Prostate gland (tissue), 2 donors: ENCODE measurements around the gene CBFA2T2. TPM values are rescaled to one million over a fixed set of nuclear protein-coding genes. Genes with fewer than 3 reads are reported as not detected.
A peak's percentile ranks its signal among the peaks of the same experiment; 100 is the strongest.
"Not testable (repeated sequence)": the region's sequence is repeated elsewhere in the genome, so short reads cannot be mapped to it uniquely, and the experiment has no call there.

ENCODE experiments used
- DNase-seq: peaks from one replicate; pipeline ENCODE4 v3.0.0-alpha.2; 2019; ENCODE audit warnings: low spot score
- H3K27ac ChIP-seq, 2 donors: fragments of 200-600 bp; sonication (generic); 2 replicates each; pipeline ENCODE4 v1.5.1; 2017 to 2019
- H3K27me3 ChIP-seq: fragments of 200-600 bp; sonication (generic); replicated peaks from 2 replicates; pipeline ENCODE4 v1.5.1; 2019; ENCODE audit not compliant: insufficient read depth
- H3K36me3 ChIP-seq, 2 donors: fragments of 200-600 bp; sonication (generic); 1 replicate in 1 of 2; 2 replicates in 1 of 2; pipeline versions ENCODE4 v1.5.1 to v1.8.1; 2017 to 2019
- H3K4me1 ChIP-seq: fragments of 200-600 bp; sonication (generic); replicated peaks from 2 replicates; pipeline ENCODE4 v1.5.1; 2019
- H3K4me3 ChIP-seq, 2 donors: fragments of 200-600 bp; sonication (generic); 2 replicates each; pipeline ENCODE4 v1.5.1; 2017 to 2019
- H3K9me3 ChIP-seq: fragments of 200-600 bp; sonication (generic); 2 replicates; pipeline ENCODE4 v1.5.1; 2017
- CTCF ChIP-seq, 4 experiments: fragments of 200-600 bp in 2 of 4; fragments of 450-650 bp in 2 of 4; sonication (generic) in 2 of 4; IDR thresholded peaks; 1 replicate in 3 of 4; 2 replicates in 1 of 4; pipeline ENCODE4 v1.5.1; 2016 to 2019; ENCODE audit warnings: antibody characterized with exemption in 4 of 4, mild to moderate bottlenecking in 2 of 4, moderate library complexity in 2 of 4
- POLR2A ChIP-seq: fragments of 450-650 bp; IDR thresholded peaks from one replicate; pipeline ENCODE4 v1.6.1; 2016; ENCODE audit warnings: antibody characterized with exemption, mild to moderate bottlenecking
- POLR2AphosphoS5 ChIP-seq: sonication (generic); formaldehyde crosslinking; IDR thresholded peaks from one replicate; pipeline ENCODE4 v1.6.1; 2017; ENCODE audit warnings: antibody characterized with exemption
- whole genome bisulfite sequencing: methylation state at CpG from one replicate; pipeline ENCODE4 v1.1.5; 2018; 5-methylcytosine and 5-hydroxymethylcytosine counted together
- intact Hi-C: fragments of 100-400 bp; cut with DNase I; formaldehyde crosslinking; loops from one replicate; pipeline ENCODE4 v1.14.2; 2022
- total RNA-seq, 2 donors: library from RNA; depleted of rRNA; stranded (reverse); fragments of >200 nt; gene quantifications; one replicate each; pipeline ENCODE4 v1.1.0, GENCODE V29; 2016

Gene CBFA2T2
- total RNA-seq, 2 donors from 2014 or later: 40.3 to 54.6 TPM

- Histone ChIP-seq H3K4me3 (no peak overlapping the region), H3K4me1 (no peaks in the 10 kb centered on the region), H3K9me3 (no peaks in the 10 kb centered on the region), H3K27ac (peak overlapping the region in 1 of 2 donors; percentile 12), H3K27me3 (no peaks in the 10 kb centered on the region), H3K36me3 (peaks cover 7 to 9% of the 10 kb centered on the region in 2 donors)
- 97% methylated on average over 4 of the region's 4 CpGs for WGBS
- TF ChIP-seq POLR2A (no peak), CTCF (IDR thresholded peaks at IDR 0.05) (no peak), POLR2AphosphoS5 (no peak)
- DNase-seq: no peak
- intact Hi-C loops: no loop called here
Measured at GRCh38 chr20:33627577-33628216, 137.8 kb downstream of the CBFA2T2 start.

GRCh38 chr20:33629533-33629932 lies 139.6 kb downstream of the CBFA2T2 start:
- TF ChIP-seq POLR2AphosphoS5 (no peak), CTCF (IDR thresholded peaks at IDR 0.05) (no peak), POLR2A (no peak)

GRCh38 chr20:33629979-33630378 lies 140.1 kb downstream of the CBFA2T2 start:
- Histone ChIP-seq H3K4me3 (no peak overlapping the region), H3K4me1 (no peaks in the 10 kb centered on the region), H3K36me3 (peaks cover 4 to 7% of the 10 kb centered on the region in 2 donors), H3K27me3 (no peaks in the 10 kb centered on the region), H3K9me3 (no peaks in the 10 kb centered on the region), H3K27ac (no peak overlapping the region)
- 89% methylated on average over 5 of the region's 5 CpGs for WGBS
- no peak for TF ChIP-seq POLR2AphosphoS5
- TF ChIP-seq POLR2A: no peak
- no peak for TF ChIP-seq CTCF (IDR thresholded peaks at IDR 0.05)
- no peak for DNase-seq
- intact Hi-C loops: no loop called here

More at GRCh38 chr20:33629533-33629932, 139.6 kb downstream of the CBFA2T2 start:
- no peaks in the 10 kb centered on the region for H3K9me3 ChIP-seq
- H3K4me1 ChIP-seq: no peaks in the 10 kb centered on the region
- peaks cover 7 to 8% of the 10 kb centered on the region in 2 donors for H3K36me3 ChIP-seq
- 94% methylated on average over 10 of the region's 10 CpGs for WGBS
- no peak for DNase-seq
- no peaks in the 10 kb centered on the region for H3K27me3 ChIP-seq
- H3K4me3 ChIP-seq: no peak overlapping the region
- intact Hi-C loops: no loop called here
- no peak overlapping the region for H3K27ac ChIP-seq

- Histone ChIP-seq H3K36me3 (peaks cover 2 to 3% of the 10 kb centered on the region in 2 donors), H3K4me3 (no peak overlapping the region), H3K9me3 (no peaks in the 10 kb centered on the region), H3K27me3 (no peaks in the 10 kb centered on the region), H3K4me1 (no peaks in the 10 kb centered on the region), H3K27ac (no peak overlapping the region)
- no peak for DNase-seq
- WGBS: 80% methylated on average over 4 of the region's 4 CpGs
- intact Hi-C loops: no loop called here
- no peak for TF ChIP-seq CTCF (IDR thresholded peaks at IDR 0.05)
- TF ChIP-seq POLR2A: no peak
- no peak for TF ChIP-seq POLR2AphosphoS5
Measured at GRCh38 chr20:33630507-33630906, 140.6 kb downstream of the CBFA2T2 start.

GRCh38 chr20:33631910-33632309 lies 142.0 kb downstream of the CBFA2T2 start:
- H3K4me1 ChIP-seq, intact Hi-C loops, H3K9me3 ChIP-seq, DNase-seq, H3K36me3 ChIP-seq, H3K27me3 ChIP-seq, H3K27ac ChIP-seq, H3K4me3 ChIP-seq: not testable (repeated sequence)
- 90% methylated on average over 4 of the region's 4 CpGs for WGBS
